HG03378 (cell line): ENCODE results near the gene MCAT.

Source experiments
- ATAC-seq: cut with Tn5 transposase; IDR thresholded peaks from one replicate; pipeline ENCODE4 v1.9.1; 2021; ENCODE audit warnings: mild to moderate bottlenecking, moderate library complexity; ENCODE audit not compliant: unreplicated experiment

The MCAT gene

GRCh38 chr22:43098356-43098755 is 44.8 kb downstream of the MCAT start:
- ATAC-seq, result no peak

- no peak for ATAC-seq
Measured at GRCh38 chr22:43096420-43096819, 46.8 kb downstream of the MCAT start.

GRCh38 chr22:43094551-43094950 is 48.6 kb downstream of the MCAT start:
- no peak for ATAC-seq

GRCh38 chr22:43094085-43094484 is 49.1 kb downstream of the MCAT start:
- ATAC-seq, result no peak

- ATAC-seq, result no peak
Measured at GRCh38 chr22:43092085-43092484, 51.1 kb downstream of the MCAT start.

- ATAC-seq, result no peak
Measured at GRCh38 chr22:43090130-43090789, 52.9 kb downstream of the MCAT start.

GRCh38 chr22:43088984-43089717 is 54.0 kb downstream of the MCAT start, which contains the start of gene TTLL1:
TTLL1 (minus strand) TSS chr22:43089391; CDS start chr22:43075586, 13,805 bp downstream.
- no peak for ATAC-seq

- ATAC-seq, result no peak
Measured at GRCh38 chr22:43088627-43088983, 54.6 kb downstream of the MCAT start.

- ATAC-seq, result no peak
Measured at GRCh38 chr22:43085658-43086606, 57.3 kb downstream of the MCAT start.
